K562 (cell line): Measurements from ENCODE around the gene MALAT1. TPM values are rescaled to one million over a fixed set of nuclear protein-coding genes. Genes with fewer than 3 reads are reported as not detected.

Source experiments
- HMGN3 ChIP-seq: IDR thresholded peaks from 2 replicates; pipeline ENCODE4 v1.6.1; 2011; ENCODE audit warnings: borderline replicate concordance, low read depth, mild to moderate bottlenecking, mixed read lengths, low read length; ENCODE audit not compliant: insufficient read length; ENCODE audit errors: extremely low read depth
- PTBP1 ChIP-seq: fragments of 200-400 bp; formaldehyde crosslinking; IDR thresholded peaks from 2 replicates; pipeline ENCODE4 v1.6.1; 2017; ENCODE audit warnings: low read depth, low read length
- THRAP3 ChIP-seq: fragments of 450-650 bp; IDR thresholded peaks from 2 replicates; pipeline ENCODE4 v1.6.1; 2016; ENCODE audit warnings: mild to moderate bottlenecking, inconsistent platforms, borderline replicate concordance
- ZFP36 ChIP-seq: fragments of 150-350 bp; IDR thresholded peaks from 2 replicates; pipeline ENCODE4 v1.6.1; 2018; ENCODE audit warnings: low read length, low read depth; ENCODE audit not compliant: partially characterized antibody
- ZNF134 ChIP-seq: fragments of 250-450 bp; sonication (Bioruptor Pico); conservative IDR thresholded peaks from 2 replicates; pipeline ENCODE4 v1.4.0; 2020
- ZNF586 ChIP-seq: fragments of 450-650 bp; formaldehyde crosslinking; conservative IDR thresholded peaks from 2 replicates; pipeline ENCODE4 v1.4.0; 2020; ENCODE audit warnings: mild to moderate bottlenecking, moderate library complexity
- ZSCAN29 ChIP-seq: fragments of 450-650 bp; IDR thresholded peaks from 2 replicates; pipeline ENCODE4 v1.6.1; 2017
- polyA plus RNA-seq, 8 experiments: library from polyadenylated mRNA; depleted of rRNA in 4 of 8; stranded (reverse) in 5 of 8; unstranded in 3 of 8; fragments of >200 nt; fragmentation: Nextera tagmentation in 2 of 8; fragmentation: Illumina TruSeq in 1 of 8; extraction: Ambion mirVana in 2 of 8; extraction: Trizol in 1 of 8; gene quantifications; 2 replicates each; pipeline versions ENCODE4 v1.2.1 to v1.2.3, GENCODE V29; 2011 to 2014; ENCODE audit warnings: inconsistent platforms in 1 of 8, missing spikeins in 1 of 8
- total RNA-seq, 7 experiments: library from RNA; depleted of rRNA in 6 of 7; stranded (reverse); fragments of >200 nt in 6 of 7; fragmentation: Illumina TruSeq in 2 of 7; extraction: Trizol in 2 of 7; gene quantifications; 2 replicates each; pipeline versions ENCODE4 v1.2.1 to v1.2.3, GENCODE V29; 2011 to 2021; ENCODE audit warnings: low replicate concordance in 1 of 7
- TF ChIP-seq, protein P1 (sequence below), 2 experiments: fragments of 200-800 bp in 1 of 2; sonication (Bioruptor generic) in 1 of 2; sonication (generic) in 1 of 2; formaldehyde crosslinking in 1 of 2; IDR thresholded peaks in 1 of 2; conservative IDR thresholded peaks in 1 of 2; 2 replicates each; pipeline versions ENCODE4 v1.5.0 to v1.6.1; 2016 to 2020; ENCODE audit warnings: missing compliant biosample characterization in 1 of 2, missing genetic modification characterization in 1 of 2, missing genetic modification reagents in 1 of 2
- TF ChIP-seq, protein P2 (sequence below): fragments of 450-650 bp; IDR thresholded peaks from 2 replicates; pipeline ENCODE4 v1.6.1; 2016; ENCODE audit warnings: mild to moderate bottlenecking, moderate library complexity
- TF ChIP-seq, protein P3 (sequence below): fragments of 250-450 bp; sonication (Bioruptor Pico); IDR thresholded peaks from 2 replicates; pipeline ENCODE4 v1.8.0; 2022; ENCODE audit warnings: moderate library complexity, mild to moderate bottlenecking, inconsistent platforms
- TF ChIP-seq, protein P4 (sequence below): IDR thresholded peaks from 2 replicates; pipeline ENCODE4 v1.6.1; 2012; ENCODE audit warnings: low read depth, low read length, improper control_type of control experiment, borderline replicate concordance

MALAT1 gene
- total and polyA plus RNA-seq, 9 of the 15 experiments (the other 6 are each of a cell fraction or from before 2014, with no cell fraction given) = 363 to 8,715 (median 2,351) TPM

DNA sequence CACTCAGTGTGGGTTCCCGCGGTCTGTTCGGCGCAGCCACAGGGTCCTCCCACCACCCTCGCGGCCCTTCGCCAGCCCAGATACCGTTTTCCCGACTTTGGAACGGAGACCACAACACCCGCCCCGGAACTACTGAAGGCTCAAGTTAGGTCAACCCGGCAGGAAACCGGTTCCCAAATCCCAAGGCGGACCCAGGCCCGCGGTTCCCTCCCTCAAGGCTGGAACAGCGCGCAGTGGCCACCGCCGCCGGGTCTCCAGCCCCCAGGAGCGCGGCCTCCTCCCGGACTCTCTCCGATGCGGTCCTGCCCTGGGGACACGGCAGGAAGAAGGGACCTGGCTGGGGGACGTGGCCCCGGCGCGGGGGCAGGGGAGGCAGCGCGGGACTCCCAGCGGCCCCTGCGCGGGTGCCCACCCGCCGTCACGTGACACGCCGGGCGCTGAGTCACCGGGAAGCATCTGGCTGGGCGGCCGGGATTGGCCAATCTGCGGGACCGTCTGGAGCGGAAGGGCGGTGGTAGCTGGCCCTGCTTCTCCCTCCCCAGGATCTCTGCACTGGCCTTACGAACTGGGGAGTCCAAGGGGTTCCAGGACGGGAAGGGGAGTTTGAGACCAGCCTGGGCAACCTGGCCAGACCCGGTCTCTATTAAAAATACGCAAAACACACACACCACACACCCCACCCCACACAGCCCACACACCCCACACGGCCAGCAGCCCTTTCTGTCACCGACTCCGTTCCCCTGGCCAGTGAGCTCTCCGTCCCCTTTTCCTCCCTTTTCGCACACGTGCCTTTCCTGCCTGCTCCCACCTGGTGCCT is 21.5 kb upstream of the MALAT1 start (continued):
- TF ChIP-seq, protein P1, sequence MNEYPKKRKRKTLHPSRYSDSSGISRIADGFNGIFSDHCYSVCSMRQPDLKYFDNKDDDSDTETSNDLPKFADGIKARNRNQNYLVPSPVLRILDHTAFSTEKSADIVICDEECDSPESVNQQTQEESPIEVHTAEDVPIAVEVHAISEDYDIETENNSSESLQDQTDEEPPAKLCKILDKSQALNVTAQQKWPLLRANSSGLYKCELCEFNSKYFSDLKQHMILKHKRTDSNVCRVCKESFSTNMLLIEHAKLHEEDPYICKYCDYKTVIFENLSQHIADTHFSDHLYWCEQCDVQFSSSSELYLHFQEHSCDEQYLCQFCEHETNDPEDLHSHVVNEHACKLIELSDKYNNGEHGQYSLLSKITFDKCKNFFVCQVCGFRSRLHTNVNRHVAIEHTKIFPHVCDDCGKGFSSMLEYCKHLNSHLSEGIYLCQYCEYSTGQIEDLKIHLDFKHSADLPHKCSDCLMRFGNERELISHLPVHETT (CRISPR knock-in tag; conservative IDR thresholded peaks at IDR 0.05 in 1 of 2, IDR thresholded peaks at IDR 0.05 in 1 of 2) = peak in 1 of 2 experiments; percentile 93; a peak in 2 of 4 replicates
- TF ChIP-seq ZSCAN29 = 0 out of 2 replicates have a peak, but pooled peaks have one; percentile 54
- no peak for TF ChIP-seq ZFP36
- no peak for TF ChIP-seq ZNF586 (CRISPR knock-in tag)
- TF ChIP-seq, protein P2, sequence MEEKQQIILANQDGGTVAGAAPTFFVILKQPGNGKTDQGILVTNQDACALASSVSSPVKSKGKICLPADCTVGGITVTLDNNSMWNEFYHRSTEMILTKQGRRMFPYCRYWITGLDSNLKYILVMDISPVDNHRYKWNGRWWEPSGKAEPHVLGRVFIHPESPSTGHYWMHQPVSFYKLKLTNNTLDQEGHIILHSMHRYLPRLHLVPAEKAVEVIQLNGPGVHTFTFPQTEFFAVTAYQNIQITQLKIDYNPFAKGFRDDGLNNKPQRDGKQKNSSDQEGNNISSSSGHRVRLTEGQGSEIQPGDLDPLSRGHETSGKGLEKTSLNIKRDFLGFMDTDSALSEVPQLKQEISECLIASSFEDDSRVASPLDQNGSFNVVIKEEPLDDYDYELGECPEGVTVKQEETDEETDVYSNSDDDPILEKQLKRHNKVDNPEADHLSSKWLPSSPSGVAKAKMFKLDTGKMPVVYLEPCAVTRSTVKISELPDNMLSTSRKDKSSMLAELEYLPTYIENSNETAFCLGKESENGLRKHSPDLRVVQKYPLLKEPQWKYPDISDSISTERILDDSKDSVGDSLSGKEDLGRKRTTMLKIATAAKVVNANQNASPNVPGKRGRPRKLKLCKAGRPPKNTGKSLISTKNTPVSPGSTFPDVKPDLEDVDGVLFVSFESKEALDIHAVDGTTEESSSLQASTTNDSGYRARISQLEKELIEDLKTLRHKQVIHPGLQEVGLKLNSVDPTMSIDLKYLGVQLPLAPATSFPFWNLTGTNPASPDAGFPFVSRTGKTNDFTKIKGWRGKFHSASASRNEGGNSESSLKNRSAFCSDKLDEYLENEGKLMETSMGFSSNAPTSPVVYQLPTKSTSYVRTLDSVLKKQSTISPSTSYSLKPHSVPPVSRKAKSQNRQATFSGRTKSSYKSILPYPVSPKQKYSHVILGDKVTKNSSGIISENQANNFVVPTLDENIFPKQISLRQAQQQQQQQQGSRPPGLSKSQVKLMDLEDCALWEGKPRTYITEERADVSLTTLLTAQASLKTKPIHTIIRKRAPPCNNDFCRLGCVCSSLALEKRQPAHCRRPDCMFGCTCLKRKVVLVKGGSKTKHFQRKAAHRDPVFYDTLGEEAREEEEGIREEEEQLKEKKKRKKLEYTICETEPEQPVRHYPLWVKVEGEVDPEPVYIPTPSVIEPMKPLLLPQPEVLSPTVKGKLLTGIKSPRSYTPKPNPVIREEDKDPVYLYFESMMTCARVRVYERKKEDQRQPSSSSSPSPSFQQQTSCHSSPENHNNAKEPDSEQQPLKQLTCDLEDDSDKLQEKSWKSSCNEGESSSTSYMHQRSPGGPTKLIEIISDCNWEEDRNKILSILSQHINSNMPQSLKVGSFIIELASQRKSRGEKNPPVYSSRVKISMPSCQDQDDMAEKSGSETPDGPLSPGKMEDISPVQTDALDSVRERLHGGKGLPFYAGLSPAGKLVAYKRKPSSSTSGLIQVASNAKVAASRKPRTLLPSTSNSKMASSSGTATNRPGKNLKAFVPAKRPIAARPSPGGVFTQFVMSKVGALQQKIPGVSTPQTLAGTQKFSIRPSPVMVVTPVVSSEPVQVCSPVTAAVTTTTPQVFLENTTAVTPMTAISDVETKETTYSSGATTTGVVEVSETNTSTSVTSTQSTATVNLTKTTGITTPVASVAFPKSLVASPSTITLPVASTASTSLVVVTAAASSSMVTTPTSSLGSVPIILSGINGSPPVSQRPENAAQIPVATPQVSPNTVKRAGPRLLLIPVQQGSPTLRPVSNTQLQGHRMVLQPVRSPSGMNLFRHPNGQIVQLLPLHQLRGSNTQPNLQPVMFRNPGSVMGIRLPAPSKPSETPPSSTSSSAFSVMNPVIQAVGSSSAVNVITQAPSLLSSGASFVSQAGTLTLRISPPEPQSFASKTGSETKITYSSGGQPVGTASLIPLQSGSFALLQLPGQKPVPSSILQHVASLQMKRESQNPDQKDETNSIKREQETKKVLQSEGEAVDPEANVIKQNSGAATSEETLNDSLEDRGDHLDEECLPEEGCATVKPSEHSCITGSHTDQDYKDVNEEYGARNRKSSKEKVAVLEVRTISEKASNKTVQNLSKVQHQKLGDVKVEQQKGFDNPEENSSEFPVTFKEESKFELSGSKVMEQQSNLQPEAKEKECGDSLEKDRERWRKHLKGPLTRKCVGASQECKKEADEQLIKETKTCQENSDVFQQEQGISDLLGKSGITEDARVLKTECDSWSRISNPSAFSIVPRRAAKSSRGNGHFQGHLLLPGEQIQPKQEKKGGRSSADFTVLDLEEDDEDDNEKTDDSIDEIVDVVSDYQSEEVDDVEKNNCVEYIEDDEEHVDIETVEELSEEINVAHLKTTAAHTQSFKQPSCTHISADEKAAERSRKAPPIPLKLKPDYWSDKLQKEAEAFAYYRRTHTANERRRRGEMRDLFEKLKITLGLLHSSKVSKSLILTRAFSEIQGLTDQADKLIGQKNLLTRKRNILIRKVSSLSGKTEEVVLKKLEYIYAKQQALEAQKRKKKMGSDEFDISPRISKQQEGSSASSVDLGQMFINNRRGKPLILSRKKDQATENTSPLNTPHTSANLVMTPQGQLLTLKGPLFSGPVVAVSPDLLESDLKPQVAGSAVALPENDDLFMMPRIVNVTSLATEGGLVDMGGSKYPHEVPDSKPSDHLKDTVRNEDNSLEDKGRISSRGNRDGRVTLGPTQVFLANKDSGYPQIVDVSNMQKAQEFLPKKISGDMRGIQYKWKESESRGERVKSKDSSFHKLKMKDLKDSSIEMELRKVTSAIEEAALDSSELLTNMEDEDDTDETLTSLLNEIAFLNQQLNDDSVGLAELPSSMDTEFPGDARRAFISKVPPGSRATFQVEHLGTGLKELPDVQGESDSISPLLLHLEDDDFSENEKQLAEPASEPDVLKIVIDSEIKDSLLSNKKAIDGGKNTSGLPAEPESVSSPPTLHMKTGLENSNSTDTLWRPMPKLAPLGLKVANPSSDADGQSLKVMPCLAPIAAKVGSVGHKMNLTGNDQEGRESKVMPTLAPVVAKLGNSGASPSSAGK = peak; percentile 87
- no peak for TF ChIP-seq THRAP3
- TF ChIP-seq ZNF134 = no peak
- peak; percentile 99 for TF ChIP-seq HMGN3
- TF ChIP-seq, protein P3, sequence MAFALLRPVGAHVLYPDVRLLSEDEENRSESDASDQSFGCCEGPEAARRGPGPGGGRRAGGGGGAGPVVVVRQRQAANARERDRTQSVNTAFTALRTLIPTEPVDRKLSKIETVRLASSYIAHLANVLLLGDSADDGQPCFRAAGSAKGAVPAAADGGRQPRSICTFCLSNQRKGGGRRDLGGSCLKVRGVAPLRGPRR = no peak
- TF ChIP-seq PTBP1 = 0 out of 2 replicates have a peak, but pooled peaks have one; percentile 48
- TF ChIP-seq, protein P4, sequence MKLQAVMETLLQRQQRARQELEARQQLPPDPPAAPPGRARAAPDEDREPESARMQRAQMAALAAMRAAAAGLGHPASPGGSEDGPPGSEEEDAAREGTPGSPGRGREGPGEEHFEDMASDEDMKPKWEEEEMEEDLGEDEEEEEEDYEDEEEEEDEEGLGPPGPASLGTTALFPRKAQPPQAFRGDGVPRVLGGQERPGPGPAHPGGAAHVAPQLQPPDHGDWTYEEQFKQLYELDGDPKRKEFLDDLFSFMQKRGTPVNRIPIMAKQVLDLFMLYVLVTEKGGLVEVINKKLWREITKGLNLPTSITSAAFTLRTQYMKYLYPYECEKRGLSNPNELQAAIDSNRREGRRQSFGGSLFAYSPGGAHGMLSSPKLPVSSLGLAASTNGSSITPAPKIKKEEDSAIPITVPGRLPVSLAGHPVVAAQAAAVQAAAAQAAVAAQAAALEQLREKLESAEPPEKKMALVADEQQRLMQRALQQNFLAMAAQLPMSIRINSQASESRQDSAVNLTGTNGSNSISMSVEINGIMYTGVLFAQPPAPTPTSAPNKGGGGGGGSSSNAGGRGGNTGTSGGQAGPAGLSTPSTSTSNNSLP = no peak
